Epithelial cell of proximal tubule (primary cell): ENCODE results near the gene HOXB4. TPM values are rescaled to one million over a fixed set of nuclear protein-coding genes. Genes with fewer than 3 reads are reported as not detected.
A peak's percentile ranks its signal among the peaks of the same experiment; 100 is the strongest.

ENCODE experiments used
- DNase-seq: peaks from one replicate; pipeline ENCODE4 v3.0.0-alpha.2; 2011; ENCODE audit warnings: low read depth
- H3K4me3 ChIP-seq: 2 replicates; pipeline ENCODE4 v1.5.1; 2011; ENCODE audit warnings: low read depth, mild to moderate bottlenecking, low read length
- total RNA-seq: library from RNA; depleted of rRNA; stranded (reverse); fragments of >200 nt; gene quantifications from 2 replicates; pipeline ENCODE4 v1.2.3, GENCODE V29; 2015
- TF ChIP-seq, protein P1 (sequence below): conservative IDR thresholded peaks from 2 replicates; pipeline ENCODE4 v1.5.1; 2012; ENCODE audit warnings: low read depth, mild to moderate bottlenecking, low read length

HOXB4 gene
- total RNA-seq, 1 donor from 2014 or later = 5.7 TPM

- no peak for DNase-seq
- peak overlapping the region; percentile 74 for H3K4me3 ChIP-seq
- TF ChIP-seq, protein P1, sequence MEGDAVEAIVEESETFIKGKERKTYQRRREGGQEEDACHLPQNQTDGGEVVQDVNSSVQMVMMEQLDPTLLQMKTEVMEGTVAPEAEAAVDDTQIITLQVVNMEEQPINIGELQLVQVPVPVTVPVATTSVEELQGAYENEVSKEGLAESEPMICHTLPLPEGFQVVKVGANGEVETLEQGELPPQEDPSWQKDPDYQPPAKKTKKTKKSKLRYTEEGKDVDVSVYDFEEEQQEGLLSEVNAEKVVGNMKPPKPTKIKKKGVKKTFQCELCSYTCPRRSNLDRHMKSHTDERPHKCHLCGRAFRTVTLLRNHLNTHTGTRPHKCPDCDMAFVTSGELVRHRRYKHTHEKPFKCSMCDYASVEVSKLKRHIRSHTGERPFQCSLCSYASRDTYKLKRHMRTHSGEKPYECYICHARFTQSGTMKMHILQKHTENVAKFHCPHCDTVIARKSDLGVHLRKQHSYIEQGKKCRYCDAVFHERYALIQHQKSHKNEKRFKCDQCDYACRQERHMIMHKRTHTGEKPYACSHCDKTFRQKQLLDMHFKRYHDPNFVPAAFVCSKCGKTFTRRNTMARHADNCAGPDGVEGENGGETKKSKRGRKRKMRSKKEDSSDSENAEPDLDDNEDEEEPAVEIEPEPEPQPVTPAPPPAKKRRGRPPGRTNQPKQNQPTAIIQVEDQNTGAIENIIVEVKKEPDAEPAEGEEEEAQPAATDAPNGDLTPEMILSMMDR = no peak
Measured at GRCh38 chr17:48584223-48584741, 6.1 kb upstream of the HOXB4 start.

- TF ChIP-seq, protein P1 = no peak
- peak overlapping the region; percentile 74 for H3K4me3 ChIP-seq
- DNase-seq = no peak
Measured at GRCh38 chr17:48583708-48584222, 5.6 kb upstream of the HOXB4 start.

- DNase-seq = no peak
- peak overlapping the region; percentile 74 for H3K4me3 ChIP-seq
- TF ChIP-seq, protein P1 = no peak
Measured at GRCh38 chr17:48582750-48583069, 4.6 kb upstream of the HOXB4 start.

DNA sequence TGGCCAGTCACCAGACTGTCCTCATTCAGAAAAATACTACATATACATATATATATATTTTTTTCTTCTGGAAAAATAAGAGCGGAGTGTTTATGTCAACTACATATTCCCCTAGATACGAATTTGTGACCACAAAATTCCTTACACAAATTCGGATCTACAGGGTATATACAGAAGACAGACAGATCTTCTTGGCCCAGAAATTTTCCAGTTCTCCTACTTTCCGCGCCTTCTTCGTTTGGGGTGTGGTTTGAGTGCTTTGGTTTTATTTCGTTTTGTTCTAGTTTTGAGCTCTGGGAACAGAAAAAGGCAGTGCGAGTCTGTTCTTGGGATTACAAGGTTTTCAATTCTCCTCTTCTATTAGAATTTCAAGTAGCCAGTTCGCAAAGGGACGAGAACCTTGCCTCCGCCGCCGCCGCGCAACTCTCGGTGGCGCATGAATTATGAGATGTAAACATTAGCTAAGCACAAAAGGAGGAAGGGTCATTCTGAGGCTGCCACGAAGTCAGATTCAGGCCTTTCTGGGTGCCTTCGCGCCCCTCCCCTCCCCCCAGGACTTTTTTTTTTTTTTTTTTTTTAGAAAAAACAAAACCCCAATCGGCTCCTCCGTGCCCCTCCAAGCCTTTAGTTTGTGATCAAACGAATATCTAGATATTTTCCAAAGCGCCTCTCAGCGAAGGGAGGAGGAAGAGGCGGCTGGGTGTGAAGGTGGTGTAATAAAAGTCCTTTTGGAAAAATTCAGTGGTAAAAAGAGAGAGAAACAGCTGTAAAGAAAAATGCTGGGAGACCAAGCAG lies 1.8 kb upstream of the HOXB4 start:
- TF ChIP-seq, protein P1 = no peak
- no peak for DNase-seq
- peak overlapping the region; percentile 74 for H3K4me3 ChIP-seq

DNA sequence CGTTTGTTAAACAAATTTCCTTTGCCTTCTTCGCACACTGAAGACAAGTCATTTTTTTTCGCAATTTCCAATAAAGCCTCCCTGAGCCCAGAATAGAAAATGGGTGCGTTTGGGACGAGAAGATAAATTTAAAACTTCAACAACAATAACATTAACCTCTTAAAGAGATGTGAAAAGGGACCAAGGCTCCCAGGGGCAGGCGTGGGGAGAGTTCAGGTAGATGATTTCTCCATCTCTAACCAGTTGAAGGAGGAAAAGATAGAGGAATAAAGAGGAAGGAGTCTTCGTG lies 1.3 kb upstream of the HOXB4 start:
- peak overlapping the region; percentile 74 for H3K4me3 ChIP-seq
- TF ChIP-seq, protein P1 = no peak
- no peak for DNase-seq

DNA sequence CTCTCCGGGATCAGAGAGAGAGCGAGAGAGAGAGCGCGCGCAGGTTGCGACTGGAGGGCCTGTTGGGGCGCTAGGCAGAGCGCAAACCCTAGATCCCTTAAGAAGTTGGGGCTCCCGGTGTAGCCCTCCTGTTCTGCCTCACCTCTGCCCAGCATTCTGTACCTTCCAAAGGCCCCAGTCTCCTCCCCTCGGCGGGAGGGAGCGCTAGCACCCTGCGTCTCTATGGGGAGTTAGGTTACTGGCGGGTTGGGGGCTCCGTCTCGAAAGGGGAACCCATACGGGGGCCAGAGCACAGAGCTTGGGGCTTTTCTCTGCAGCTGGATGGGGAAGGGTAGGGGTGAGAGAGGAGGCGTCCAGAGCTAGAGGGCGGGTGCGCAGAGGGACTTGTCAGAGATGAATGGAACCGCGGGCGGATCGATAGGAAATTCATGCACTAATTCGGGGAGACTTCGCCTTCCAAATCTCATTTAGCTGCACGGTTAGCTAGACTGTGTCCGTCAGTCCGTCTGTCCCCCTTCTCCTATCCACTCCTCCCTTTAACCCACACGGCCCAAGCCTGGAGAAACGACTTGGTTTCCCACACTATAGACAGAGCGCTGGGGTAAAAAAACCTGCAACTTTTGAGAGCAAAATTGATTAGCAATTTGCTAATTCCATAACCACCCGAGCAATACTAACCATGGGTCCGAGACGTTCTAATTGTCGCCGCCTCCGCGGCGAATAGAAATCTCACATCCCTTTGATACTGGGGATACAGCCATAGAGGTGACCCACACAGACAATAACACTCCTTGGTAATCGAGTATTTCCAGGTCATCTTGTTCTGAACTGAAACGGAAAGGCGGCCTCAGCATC lies 693 bp upstream of the HOXB4 start:
- DNase-seq = no peak
- TF ChIP-seq, protein P1 = no peak
- peak overlapping the region; percentile 74 for H3K4me3 ChIP-seq
